HepG2 (cell line): ENCODE data around the gene MAPRE3. TPM values are rescaled to one million over a fixed set of nuclear protein-coding genes. Genes with fewer than 3 reads are reported as not detected.
A peak's percentile ranks its signal among the peaks of the same experiment; 100 is the strongest.

Experiments used
- CAMTA2 ChIP-seq: sonication (generic); formaldehyde crosslinking; IDR thresholded peaks from 2 replicates; pipeline ENCODE4 v1.4.0; 2020; ENCODE audit warnings: mild to moderate bottlenecking, missing genetic modification reagents, borderline replicate concordance
- EED ChIP-seq: sonication (generic); formaldehyde crosslinking; IDR thresholded peaks from 2 replicates; pipeline ENCODE4 v1.5.0; 2020; ENCODE audit warnings: mild to moderate bottlenecking, missing genetic modification reagents
- FLYWCH1 ChIP-seq: sonication (generic); formaldehyde crosslinking; IDR thresholded peaks from 2 replicates; pipeline ENCODE4 v1.8.1; 2023; ENCODE audit warnings: mild to moderate bottlenecking, missing genetic modification reagents
- JUNB ChIP-seq: sonication (generic); formaldehyde crosslinking; IDR thresholded peaks from 2 replicates; pipeline ENCODE4 v1.8.0; 2022; ENCODE audit warnings: missing genetic modification reagents, mild to moderate bottlenecking, borderline replicate concordance
- MYNN ChIP-seq: sonication (generic); formaldehyde crosslinking; IDR thresholded peaks from 2 replicates; pipeline ENCODE4 v1.4.0; 2020; ENCODE audit warnings: mild to moderate bottlenecking, low read depth, missing genetic modification reagents
- SKI ChIP-seq: fragments of 450-650 bp; IDR thresholded peaks from one replicate; pipeline ENCODE4 v1.6.1; 2018; ENCODE audit warnings: mild to moderate bottlenecking; ENCODE audit not compliant: partially characterized antibody
- SOX6 ChIP-seq, 2 experiments: fragments of 450-650 bp in 1 of 2; sonication (generic) in 1 of 2; formaldehyde crosslinking in 1 of 2; IDR thresholded peaks; 2 replicates each; pipeline versions ENCODE4 v1.4.0 to v1.6.1; 2017 to 2020; ENCODE audit warnings: antibody characterized with exemption in 1 of 2, mild to moderate bottlenecking in 1 of 2, missing genetic modification reagents in 1 of 2
- TSC22D2 ChIP-seq: sonication (generic); formaldehyde crosslinking; IDR thresholded peaks from 2 replicates; pipeline ENCODE4 v1.5.1; 2020; ENCODE audit warnings: missing genetic modification reagents, mild to moderate bottlenecking, borderline replicate concordance
- U2AF1 ChIP-seq: fragments of 200-400 bp; formaldehyde crosslinking; optimal IDR thresholded peaks from 2 replicates; pipeline ENCODE3; 2017; ENCODE audit warnings: mild to moderate bottlenecking, low read depth, low read length
- ZNF160 ChIP-seq: sonication (generic); formaldehyde crosslinking; IDR thresholded peaks from 2 replicates; pipeline ENCODE4 v1.8.0; 2022; ENCODE audit warnings: mild to moderate bottlenecking, inconsistent platforms, missing genetic modification reagents
- ZNF563 ChIP-seq: sonication (generic); formaldehyde crosslinking; IDR thresholded peaks from 2 replicates; pipeline ENCODE4 v1.8.0; 2022; ENCODE audit warnings: mild to moderate bottlenecking, moderate library complexity, missing genetic modification reagents
- ZNF747 ChIP-seq: sonication (generic); formaldehyde crosslinking; IDR thresholded peaks from 2 replicates; pipeline ENCODE4 v1.8.1; 2023; ENCODE audit warnings: missing genetic modification reagents, mild to moderate bottlenecking, borderline replicate concordance
- ZNF772 ChIP-seq: sonication (generic); formaldehyde crosslinking; IDR thresholded peaks from 2 replicates; pipeline ENCODE4 v1.5.0; 2020; ENCODE audit warnings: mild to moderate bottlenecking, missing genetic modification reagents
- ZNF776 ChIP-seq: sonication (generic); formaldehyde crosslinking; IDR thresholded peaks from 2 replicates; pipeline ENCODE4 v1.4.0; 2020; ENCODE audit warnings: mild to moderate bottlenecking, missing genetic modification reagents
- ZNF878 ChIP-seq: sonication (generic); formaldehyde crosslinking; IDR thresholded peaks from 2 replicates; pipeline ENCODE4 v1.8.1; 2023; ENCODE audit warnings: mild to moderate bottlenecking, missing genetic modification reagents, moderate library complexity
- polyA plus RNA-seq, 8 experiments: library from polyadenylated mRNA; depleted of rRNA in 3 of 8; stranded (reverse) in 7 of 8; unstranded in 1 of 8; fragments of >200 nt; fragmentation: Illumina TruSeq in 4 of 8; extraction: Trizol in 4 of 8; gene quantifications; 2 replicates each; pipeline versions ENCODE4 v1.2.1 to v1.2.3, GENCODE V29; 2011 to 2016; ENCODE audit warnings: low read depth in 4 of 8, missing spikeins in 1 of 8, mixed read lengths in 1 of 8; ENCODE audit not compliant: insufficient read depth in 1 of 8
- total RNA-seq, 5 experiments: library from RNA; depleted of rRNA; stranded (reverse); fragments of >200 nt; fragmentation: Illumina TruSeq; extraction: Trizol; gene quantifications; 2 replicates each; pipeline ENCODE4 v1.2.3, GENCODE V29; 2016; ENCODE audit warnings: low read depth in 1 of 5
- TF ChIP-seq, protein P1 (sequence below): sonication (generic); formaldehyde crosslinking; IDR thresholded peaks from 2 replicates; pipeline ENCODE4 v1.4.0; 2020; ENCODE audit warnings: low read depth, mild to moderate bottlenecking, missing genetic modification reagents
- TF ChIP-seq, protein P2 (sequence below): sonication (generic); formaldehyde crosslinking; IDR thresholded peaks from 2 replicates; pipeline ENCODE4 v1.4.0; 2020; ENCODE audit warnings: missing genetic modification reagents
- TF ChIP-seq, protein P3 (sequence below): sonication (generic); formaldehyde crosslinking; conservative IDR thresholded peaks from 2 replicates; pipeline ENCODE4 v1.4.0; 2020; ENCODE audit warnings: missing genetic modification reagents
- TF ChIP-seq, protein P4 (sequence below): IDR thresholded peaks from 2 replicates; pipeline ENCODE4 v1.6.1; 2016; ENCODE audit warnings: low read depth
- TF ChIP-seq, protein P5 (sequence below): sonication (generic); formaldehyde crosslinking; IDR thresholded peaks from 2 replicates; pipeline ENCODE4 v1.4.0; 2020; ENCODE audit warnings: missing genetic modification reagents

The MAPRE3 gene
- total and polyA plus RNA-seq, 2 of the 13 experiments (the other 11 are each of a cell fraction or from before 2014, with no cell fraction given), result 0.31 to 0.91 TPM

DNA sequence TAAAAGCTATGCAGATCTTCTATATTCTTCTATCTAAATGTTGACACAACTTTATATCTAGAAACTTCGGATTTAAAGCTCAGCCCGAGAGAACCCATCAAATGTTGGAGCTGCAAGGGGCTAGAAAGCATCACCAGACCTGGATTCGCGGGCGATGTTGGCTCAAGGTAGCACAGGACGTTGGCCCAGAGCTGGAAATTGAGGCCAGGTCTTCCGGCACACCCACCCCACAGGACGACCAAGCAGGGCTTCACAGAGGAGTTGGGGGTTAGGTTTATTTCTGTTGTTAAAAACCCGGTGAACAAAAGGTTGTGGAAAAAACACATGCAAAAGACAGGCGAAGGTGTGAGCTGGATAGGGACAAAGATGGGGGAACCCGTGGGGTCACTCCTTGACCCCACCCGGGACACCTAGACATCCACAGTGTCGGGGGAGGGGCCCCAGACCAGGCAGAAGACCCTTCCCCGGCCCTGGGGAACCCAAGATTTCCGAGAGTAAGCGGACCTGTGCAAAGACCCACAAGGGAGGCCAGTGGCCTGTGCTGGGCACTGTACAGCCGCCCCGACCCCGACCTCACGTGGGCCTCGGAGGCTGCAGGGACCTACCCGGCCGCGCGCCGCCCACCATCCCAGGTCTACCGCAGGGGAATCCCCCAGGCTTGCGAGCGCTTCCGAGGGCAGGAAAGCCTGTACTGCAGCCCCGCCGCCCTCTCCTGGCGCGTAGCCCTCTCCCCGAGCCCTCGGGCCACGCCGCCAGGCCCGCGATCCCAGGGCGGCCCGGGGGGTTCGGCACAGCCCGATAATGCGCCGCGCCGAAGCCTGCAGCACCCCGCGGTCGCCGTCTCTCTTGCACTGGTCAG lies 79.2 kb downstream of the MAPRE3 start (continued):
- TF ChIP-seq, protein P1, sequence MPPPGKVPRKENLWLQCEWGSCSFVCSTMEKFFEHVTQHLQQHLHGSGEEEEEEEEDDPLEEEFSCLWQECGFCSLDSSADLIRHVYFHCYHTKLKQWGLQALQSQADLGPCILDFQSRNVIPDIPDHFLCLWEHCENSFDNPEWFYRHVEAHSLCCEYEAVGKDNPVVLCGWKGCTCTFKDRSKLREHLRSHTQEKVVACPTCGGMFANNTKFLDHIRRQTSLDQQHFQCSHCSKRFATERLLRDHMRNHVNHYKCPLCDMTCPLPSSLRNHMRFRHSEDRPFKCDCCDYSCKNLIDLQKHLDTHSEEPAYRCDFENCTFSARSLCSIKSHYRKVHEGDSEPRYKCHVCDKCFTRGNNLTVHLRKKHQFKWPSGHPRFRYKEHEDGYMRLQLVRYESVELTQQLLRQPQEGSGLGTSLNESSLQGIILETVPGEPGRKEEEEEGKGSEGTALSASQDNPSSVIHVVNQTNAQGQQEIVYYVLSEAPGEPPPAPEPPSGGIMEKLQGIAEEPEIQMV (CRISPR knock-in tag), result peak; percentile 80
- TF ChIP-seq ZNF747 (CRISPR knock-in tag) (peak; percentile 0; the same call in 1 of the 2 replicates), SOX6 (IDR thresholded peaks at IDR 0.05) (no peak), SOX6 (CRISPR knock-in tag; IDR thresholded peaks at IDR 0.05) (no peak), ZNF160 (no peak; the same call in 1 of the 2 replicates), U2AF1 (peak; percentile 29), ZNF878 (0 out of 2 replicates have a peak, but pooled peaks have one; percentile 7), FLYWCH1 (CRISPR knock-in tag) (peak; percentile 84; the same call in 1 of the 2 replicates), MYNN (0 out of 2 replicates have a peak, but pooled peaks have one; percentile 49), ZNF772 (CRISPR knock-in tag) (peak; percentile 87; the same call in 1 of the 2 replicates), CAMTA2 (CRISPR knock-in tag) (no peak), EED (CRISPR knock-in tag) (no peak), ZNF563 (CRISPR knock-in tag) (no peak; the same call in 1 of the 2 replicates), TSC22D2 (CRISPR knock-in tag) (peak; percentile 88; the same call in 1 of the 2 replicates), SKI (no peak), JUNB (CRISPR knock-in tag) (no peak; the same call in 1 of the 2 replicates), ZNF776 (CRISPR knock-in tag) (peak; percentile 47; the same call in 1 of the 2 replicates)
- TF ChIP-seq, protein P2, sequence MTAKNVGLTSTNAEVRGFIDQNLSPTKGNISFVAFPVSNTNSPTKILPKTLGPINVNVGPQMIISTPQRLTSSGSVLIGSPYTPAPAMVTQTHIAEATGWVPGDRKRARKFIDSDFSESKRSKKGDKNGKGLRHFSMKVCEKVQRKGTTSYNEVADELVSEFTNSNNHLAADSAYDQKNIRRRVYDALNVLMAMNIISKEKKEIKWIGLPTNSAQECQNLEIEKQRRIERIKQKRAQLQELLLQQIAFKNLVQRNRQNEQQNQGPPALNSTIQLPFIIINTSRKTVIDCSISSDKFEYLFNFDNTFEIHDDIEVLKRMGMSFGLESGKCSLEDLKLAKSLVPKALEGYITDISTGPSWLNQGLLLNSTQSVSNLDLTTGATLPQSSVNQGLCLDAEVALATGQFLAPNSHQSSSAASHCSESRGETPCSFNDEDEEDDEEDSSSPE, result 0 out of 2 replicates have a peak, but pooled peaks have one; percentile 25
- TF ChIP-seq, protein P3, sequence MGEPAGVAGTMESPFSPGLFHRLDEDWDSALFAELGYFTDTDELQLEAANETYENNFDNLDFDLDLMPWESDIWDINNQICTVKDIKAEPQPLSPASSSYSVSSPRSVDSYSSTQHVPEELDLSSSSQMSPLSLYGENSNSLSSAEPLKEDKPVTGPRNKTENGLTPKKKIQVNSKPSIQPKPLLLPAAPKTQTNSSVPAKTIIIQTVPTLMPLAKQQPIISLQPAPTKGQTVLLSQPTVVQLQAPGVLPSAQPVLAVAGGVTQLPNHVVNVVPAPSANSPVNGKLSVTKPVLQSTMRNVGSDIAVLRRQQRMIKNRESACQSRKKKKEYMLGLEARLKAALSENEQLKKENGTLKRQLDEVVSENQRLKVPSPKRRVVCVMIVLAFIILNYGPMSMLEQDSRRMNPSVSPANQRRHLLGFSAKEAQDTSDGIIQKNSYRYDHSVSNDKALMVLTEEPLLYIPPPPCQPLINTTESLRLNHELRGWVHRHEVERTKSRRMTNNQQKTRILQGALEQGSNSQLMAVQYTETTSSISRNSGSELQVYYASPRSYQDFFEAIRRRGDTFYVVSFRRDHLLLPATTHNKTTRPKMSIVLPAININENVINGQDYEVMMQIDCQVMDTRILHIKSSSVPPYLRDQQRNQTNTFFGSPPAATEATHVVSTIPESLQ (CRISPR knock-in tag), result no peak
- TF ChIP-seq, protein P4, sequence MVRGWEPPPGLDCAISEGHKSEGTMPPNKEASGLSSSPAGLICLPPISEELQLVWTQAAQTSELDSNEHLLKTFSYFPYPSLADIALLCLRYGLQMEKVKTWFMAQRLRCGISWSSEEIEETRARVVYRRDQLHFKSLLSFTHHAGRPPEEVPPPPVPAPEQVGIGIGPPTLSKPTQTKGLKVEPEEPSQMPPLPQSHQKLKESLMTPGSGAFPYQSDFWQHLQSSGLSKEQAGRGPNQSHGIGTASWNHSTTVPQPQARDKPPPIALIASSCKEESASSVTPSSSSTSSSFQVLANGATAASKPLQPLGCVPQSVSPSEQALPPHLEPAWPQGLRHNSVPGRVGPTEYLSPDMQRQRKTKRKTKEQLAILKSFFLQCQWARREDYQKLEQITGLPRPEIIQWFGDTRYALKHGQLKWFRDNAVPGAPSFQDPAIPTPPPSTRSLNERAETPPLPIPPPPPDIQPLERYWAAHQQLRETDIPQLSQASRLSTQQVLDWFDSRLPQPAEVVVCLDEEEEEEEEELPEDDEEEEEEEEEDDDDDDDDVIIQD (CRISPR knock-in tag), result no peak
- TF ChIP-seq, protein P5, sequence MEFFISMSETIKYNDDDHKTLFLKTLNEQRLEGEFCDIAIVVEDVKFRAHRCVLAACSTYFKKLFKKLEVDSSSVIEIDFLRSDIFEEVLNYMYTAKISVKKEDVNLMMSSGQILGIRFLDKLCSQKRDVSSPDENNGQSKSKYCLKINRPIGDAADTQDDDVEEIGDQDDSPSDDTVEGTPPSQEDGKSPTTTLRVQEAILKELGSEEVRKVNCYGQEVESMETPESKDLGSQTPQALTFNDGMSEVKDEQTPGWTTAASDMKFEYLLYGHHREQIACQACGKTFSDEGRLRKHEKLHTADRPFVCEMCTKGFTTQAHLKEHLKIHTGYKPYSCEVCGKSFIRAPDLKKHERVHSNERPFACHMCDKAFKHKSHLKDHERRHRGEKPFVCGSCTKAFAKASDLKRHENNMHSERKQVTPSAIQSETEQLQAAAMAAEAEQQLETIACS, result peak; percentile 20; the same call in 1 of the 2 replicates
